22Rv1 (cell line): ENCODE data around the gene FAM117B.
"Not testable (repeated sequence)": the region's sequence is repeated elsewhere in the genome, so short reads cannot be mapped to it uniquely, and the experiment has no call there.

Experiments
- CTCF ChIP-seq: fragments of 450-650 bp; IDR thresholded peaks from 2 replicates; pipeline ENCODE4 v1.5.1; 2017; ENCODE audit warnings: mild to moderate bottlenecking
- ZFX ChIP-seq: fragments of 450-650 bp; IDR thresholded peaks from 2 replicates; pipeline ENCODE4 v1.6.1; 2017; ENCODE audit warnings: antibody characterized with exemption, borderline replicate concordance

GRCh38 chr2:202675097-202675496 lies 40.3 kb downstream of the FAM117B start:
- TF ChIP-seq CTCF, ZFX: not testable (repeated sequence)
